Cerebellar nuclear complex (tissue), 1 donor: ENCODE results near the gene CCDC192.

Source experiments
- DNase-seq, 2 experiments: peaks; one replicate each; lab custom pipeline; 2025; lab: John Stamatoyannopoulos, UW

Gene CCDC192

GRCh38 chr5:127885176-127885575 lies 182.0 kb downstream of the CCDC192 start:
- DNase-seq: no peak

- no peak for DNase-seq
Measured at GRCh38 chr5:127886081-127886480, 182.9 kb downstream of the CCDC192 start.

- no peak for DNase-seq
Measured at GRCh38 chr5:127887282-127887681, 184.1 kb downstream of the CCDC192 start.

GRCh38 chr5:127891942-127892341 lies 188.8 kb downstream of the CCDC192 start:
- DNase-seq: no peak

GRCh38 chr5:127892467-127893207 lies 189.4 kb downstream of the CCDC192 start:
- DNase-seq: no peak

- no peak for DNase-seq
Measured at GRCh38 chr5:127893232-127893631, 190.0 kb downstream of the CCDC192 start.

GRCh38 chr5:127894461-127894860 lies 191.3 kb downstream of the CCDC192 start:
- DNase-seq: no peak

GRCh38 chr5:127898551-127899213 lies 195.5 kb downstream of the CCDC192 start:
- no peak for DNase-seq

GRCh38 chr5:127899214-127899610 lies 196.0 kb downstream of the CCDC192 start:
- no peak for DNase-seq

- no peak for DNase-seq
Measured at GRCh38 chr5:127906562-127907204, 203.5 kb downstream of the CCDC192 start.

GRCh38 chr5:127907907-127908306 lies 204.7 kb downstream of the CCDC192 start:
- no peak for DNase-seq

- DNase-seq: no peak
Measured at GRCh38 chr5:127909066-127909465, 205.9 kb downstream of the CCDC192 start.

- DNase-seq: no peak
Measured at GRCh38 chr5:127909821-127910220, 206.6 kb downstream of the CCDC192 start.

- no peak for DNase-seq
Measured at GRCh38 chr5:127910307-127910956, 207.2 kb downstream of the CCDC192 start.

GRCh38 chr5:127911619-127912018 lies 208.4 kb downstream of the CCDC192 start:
- DNase-seq: no peak

- DNase-seq: no peak
Measured at GRCh38 chr5:127912411-127912810, 209.2 kb downstream of the CCDC192 start.

GRCh38 chr5:127916885-127917573 lies 213.8 kb downstream of the CCDC192 start:
- DNase-seq: no peak

GRCh38 chr5:127919006-127919796 lies 216.0 kb downstream of the CCDC192 start:
- DNase-seq: no peak

- no peak for DNase-seq
Measured at GRCh38 chr5:127919818-127920217, 216.6 kb downstream of the CCDC192 start.

GRCh38 chr5:127920936-127921335 lies 217.7 kb downstream of the CCDC192 start:
- no peak for DNase-seq

GRCh38 chr5:127922603-127923002 lies 219.4 kb downstream of the CCDC192 start:
- DNase-seq: no peak
